Activated CD4-positive, CD25-positive, alpha-beta regulatory T cell treated with anti-CD3 and anti-CD28 coated beads, Interleukin-2, amount 50 U/mL, for 24 hours (primary cell): ENCODE measurements around the gene PPP2CA.
"Not testable (repeated sequence)": the region's sequence is repeated elsewhere in the genome, so short reads cannot be mapped to it uniquely, and the experiment has no call there.

Experiments
- ATAC-seq, 2 donors: fragments of 150-1000 bp; cut with Tn5 transposase; one replicate each; pipeline ENCODE4 v1.10.0; 2021; ENCODE audit warnings: mild to moderate bottlenecking in 1 of 2, moderate library complexity in 1 of 2

Gene PPP2CA

GRCh38 chr5:134245101-134245604 is 19.3 kb upstream of the PPP2CA start:
- no peak for ATAC-seq

DNA sequence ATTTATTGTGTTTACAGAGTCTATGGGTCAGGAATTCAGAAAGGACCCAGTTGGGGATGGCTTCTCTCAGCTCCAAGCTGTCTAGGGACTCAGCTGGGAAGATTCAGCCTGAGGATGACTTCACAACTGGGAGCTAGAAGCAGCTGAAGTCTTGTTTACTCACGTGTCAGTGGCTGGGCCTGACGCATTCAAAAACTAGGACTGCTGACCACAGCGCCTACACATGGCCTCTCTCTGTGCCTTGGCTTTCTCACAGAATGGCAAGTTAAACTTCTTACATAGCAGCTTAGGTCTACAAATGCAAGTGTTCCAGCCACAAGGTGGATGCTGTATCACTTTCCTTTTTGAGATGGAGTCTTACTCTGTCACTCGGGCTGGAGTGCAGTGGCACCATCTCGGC is 16.3 kb upstream of the PPP2CA start:
- ATAC-seq, result no peak

GRCh38 chr5:134240421-134240962 is 14.6 kb upstream of the PPP2CA start:
- no peak for ATAC-seq

DNA sequence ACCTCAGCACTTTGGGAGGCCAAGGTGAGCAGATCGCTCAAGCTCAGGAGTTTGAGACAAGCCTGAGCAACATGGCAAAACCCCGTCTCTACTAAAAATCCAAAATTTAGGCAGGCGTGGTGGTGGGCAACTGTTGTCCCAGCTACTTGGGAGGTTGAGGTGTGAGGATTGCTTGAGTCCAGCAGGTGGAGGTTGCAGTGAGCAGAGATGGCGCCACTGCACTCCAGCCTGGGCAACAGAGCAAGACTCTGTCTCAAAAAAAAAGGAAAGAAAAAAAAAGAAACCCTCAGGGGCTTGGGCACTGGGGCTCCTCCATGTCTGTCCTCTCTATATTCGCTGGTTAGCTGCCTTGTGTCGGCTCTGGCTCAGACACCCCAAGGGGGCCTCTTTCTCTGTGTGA is 10.9 kb upstream of the PPP2CA start:
- ATAC-seq, result no peak

GRCh38 chr5:134236318-134236717 is 10.4 kb upstream of the PPP2CA start:
- ATAC-seq, result no peak

- no peak for ATAC-seq
These were observed 2.8 kb upstream of the PPP2CA start for GRCh38 chr5:134228624-134229023.

DNA sequence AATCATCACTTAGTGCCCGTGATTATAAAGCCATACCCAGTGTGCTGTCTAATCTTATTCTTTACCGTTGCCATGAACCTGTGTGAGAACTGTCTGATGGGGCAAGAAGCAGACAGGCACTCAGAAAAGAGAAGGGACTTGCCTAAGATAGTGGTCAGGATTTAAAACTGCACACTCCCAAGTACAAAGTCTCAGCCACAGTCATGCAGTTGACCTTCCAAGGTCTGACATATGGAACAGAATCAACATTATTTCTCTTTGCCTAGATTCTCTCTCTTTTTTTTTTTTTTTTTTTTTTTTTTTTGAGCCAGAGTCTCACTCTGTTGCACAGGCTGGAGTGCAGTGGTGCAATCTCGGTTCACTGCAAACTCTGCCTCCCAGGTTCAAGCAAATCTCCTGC is 1.9 kb upstream of the PPP2CA start:
- no peak for ATAC-seq

GRCh38 chr5:134227259-134227658 is 1.4 kb upstream of the PPP2CA start:
- no peak for ATAC-seq

DNA sequence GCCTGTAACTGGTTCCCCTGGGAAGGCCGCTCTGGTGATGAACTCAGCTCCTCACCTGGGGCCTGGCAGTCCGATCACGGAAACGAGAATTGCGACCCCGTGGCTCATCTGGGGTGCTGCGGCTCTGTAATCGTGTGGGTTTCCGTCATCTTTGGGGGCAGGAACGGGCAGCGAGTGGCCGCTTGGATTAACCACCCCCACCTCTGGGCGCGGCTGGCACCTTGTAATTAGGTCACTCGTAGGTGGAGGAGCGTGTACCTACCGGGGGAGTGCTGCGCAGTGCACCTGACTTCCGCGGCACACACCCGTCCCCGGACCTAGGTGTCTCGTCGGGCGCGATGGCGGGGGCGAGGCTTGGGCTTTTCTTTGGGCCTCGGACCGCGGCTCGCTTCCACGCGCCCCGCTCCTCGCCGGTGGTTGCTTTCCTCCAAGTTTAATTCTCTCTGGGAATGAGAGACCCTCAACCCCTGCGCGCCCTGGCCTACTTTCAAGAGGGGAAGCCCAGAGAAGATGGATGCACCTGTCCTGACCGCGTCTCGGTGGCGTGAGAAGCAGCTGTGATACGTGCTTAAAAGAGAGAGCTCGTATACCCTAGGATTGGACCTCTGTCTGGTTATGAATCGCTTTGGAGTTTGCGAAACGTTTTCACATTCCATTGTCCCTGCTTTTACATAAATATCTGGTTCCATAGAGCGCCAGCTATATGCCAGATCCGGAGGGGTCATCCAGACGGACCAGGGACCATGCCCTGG is 744 bp upstream of the PPP2CA start:
- ATAC-seq, result peak; percentile 39 to 51

GRCh38 chr5:134224888-134225779 is 739 bp downstream of the PPP2CA start:
- ATAC-seq, result peak; percentile 25 to 41

DNA sequence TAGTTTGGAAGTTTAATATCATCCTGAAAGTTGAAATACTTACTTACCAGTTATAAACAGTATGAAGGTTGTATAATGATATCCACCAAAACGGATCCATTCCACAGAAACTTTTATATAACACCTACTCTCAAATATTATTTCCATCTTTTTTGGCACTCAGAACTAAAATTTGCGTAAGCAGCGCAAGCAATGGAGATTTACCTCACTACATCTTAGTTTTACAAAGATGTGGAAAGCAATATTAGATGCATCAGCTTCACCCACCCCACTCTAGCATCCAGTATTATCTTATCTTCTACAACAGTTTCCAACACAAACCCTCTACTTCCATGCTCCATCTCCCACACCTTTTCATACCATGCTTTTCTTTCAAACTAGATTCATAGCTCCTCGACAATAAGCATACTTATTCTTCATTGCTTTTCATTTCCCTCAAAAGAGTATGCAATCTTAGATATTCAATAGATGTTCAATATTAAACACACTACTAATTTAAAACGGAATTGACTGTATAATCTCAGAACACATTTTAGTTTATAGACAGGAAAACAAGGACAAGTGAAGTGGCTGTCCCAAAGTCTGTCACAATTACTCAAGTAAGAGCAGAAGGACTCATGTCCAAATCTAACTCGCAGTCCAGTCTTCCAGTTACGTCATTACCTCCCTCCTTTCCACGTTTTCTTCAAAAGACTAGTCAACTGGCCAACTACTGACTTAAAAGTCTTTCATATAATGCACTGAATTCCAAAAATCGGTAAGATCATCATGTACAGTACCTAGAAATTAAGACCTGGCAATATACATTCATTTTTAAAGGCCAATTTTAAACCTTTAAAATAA is 2.2 kb downstream of the PPP2CA start:
- ATAC-seq, result no peak

DNA sequence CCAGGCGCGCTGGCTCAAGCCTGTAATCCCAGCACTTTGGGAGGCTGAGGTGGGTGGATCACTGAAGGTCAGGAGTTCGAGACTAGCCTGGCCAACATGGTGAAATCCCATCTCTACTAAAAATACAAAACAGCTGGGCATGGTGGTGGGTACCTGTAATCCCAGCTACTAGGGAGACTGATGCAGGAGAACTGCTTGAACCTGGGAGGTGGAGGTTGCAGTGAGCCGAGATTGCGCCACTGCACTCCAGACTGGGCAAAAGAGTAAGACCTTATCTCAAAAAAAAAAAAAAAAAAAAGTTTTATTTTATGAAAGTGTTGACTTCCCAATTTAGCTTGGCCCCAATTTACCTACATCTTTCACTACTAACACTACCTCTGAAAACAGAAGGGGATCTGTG is 4.2 kb downstream of the PPP2CA start:
- ATAC-seq, result not testable (repeated sequence)

DNA sequence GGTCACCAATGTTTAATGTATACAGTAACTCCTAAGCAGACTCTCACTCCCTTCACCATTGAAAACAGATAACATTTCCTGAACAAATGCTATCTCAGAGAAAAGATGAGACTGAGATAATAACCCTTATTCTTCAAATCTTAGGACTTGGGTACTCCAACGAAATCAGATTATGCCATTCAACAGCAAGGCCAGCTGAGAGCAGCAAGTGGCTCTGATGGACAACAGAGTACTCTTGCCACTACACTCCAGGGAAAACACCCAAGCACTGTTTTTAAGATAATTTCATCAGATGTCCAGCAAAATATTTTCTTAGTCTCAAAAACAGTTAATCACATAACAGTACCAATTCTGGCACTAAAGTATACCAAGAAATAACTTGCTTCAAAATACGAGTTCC is 10.1 kb downstream of the PPP2CA start:
- no peak for ATAC-seq

GRCh38 chr5:134211263-134212031 is 14.4 kb downstream of the PPP2CA start:
- not testable (repeated sequence) for ATAC-seq

- ATAC-seq, result no peak
These were observed 16.2 kb downstream of the PPP2CA start for GRCh38 chr5:134209477-134210245.

DNA sequence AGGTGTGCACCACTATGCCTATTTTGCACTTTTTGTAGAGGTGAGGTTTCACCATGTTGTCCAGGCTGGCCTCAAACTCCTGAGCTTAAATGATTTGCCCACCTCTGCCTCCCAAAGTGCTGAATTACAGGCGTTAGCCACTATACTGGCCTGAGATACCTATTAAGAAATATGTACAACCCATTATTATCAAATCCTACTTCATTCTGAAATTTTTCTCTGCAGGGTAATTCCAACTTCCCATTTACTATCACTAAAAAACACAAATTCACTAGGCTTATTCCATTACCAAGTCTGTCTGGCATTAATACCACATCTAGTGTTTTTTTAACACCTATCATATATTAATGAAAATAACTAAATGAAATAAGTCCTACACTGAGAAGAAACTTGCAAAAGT is 18.2 kb downstream of the PPP2CA start:
- no peak for ATAC-seq

- no peak for ATAC-seq
These were observed 19.2 kb downstream of the PPP2CA start for GRCh38 chr5:134206627-134207160.

DNA sequence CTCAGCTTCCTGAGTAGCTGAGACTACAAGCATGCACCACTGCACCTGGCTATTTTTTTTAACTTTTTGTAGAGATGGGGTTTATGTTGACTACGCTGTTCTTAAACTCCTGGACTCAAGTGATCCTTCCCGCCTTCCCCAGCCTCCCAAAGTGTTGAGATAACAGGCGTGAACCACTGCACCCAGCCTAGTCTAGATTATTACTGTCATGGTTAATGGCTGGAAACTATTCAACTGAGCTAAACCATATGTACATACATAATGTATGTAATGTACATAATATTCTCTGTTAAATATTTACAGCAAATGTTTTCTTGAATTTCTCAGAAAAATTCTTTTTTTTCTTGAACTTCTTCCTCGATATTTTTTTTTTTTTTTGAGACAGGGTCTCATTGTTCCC is 21.3 kb downstream of the PPP2CA start:
- ATAC-seq, result no peak

- no peak for ATAC-seq
These were observed 22.2 kb downstream of the PPP2CA start for GRCh38 chr5:134203630-134204029.

DNA sequence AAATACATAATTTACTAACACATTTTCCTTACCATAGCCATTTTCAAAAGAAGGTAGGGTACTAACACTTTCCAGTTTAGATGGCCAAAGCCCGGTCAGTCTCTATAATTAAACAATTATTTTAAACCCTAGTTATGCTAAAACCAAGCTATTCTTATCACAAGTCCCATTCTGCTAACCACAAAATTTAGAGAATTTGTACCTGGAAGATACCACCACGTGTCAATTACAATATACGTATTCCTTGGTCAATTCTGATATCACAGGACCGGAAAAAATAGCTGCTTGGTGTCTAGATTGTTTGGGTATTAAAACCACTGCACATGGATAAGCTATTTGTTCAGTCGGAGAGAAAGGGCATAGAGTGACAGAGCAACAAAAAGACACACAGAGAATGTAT is 30.2 kb downstream of the PPP2CA start:
- ATAC-seq, result no peak

- ATAC-seq, result no peak
These were observed 36.8 kb downstream of the PPP2CA start for GRCh38 chr5:134189031-134189430.
